ENCODE measurements around the gene HHAT.

HHAT gene

GRCh38 chr1:210500831-210501230, 172.1 kb downstream of the HHAT start:
- DNase-seq: no peak

GRCh38 chr1:210504286-210504685, 175.6 kb downstream of the HHAT start:
- DNase-seq: no peak

- DNase-seq: no peak
Measured at GRCh38 chr1:210505601-210506496, 177.1 kb downstream of the HHAT start.

GRCh38 chr1:210506689-210507088, 178.0 kb downstream of the HHAT start:
- no peak for DNase-seq

- no peak for DNase-seq
Measured at GRCh38 chr1:210516092-210516656, 187.5 kb downstream of the HHAT start.

- no peak for DNase-seq
Measured at GRCh38 chr1:210516697-210517459, 188.2 kb downstream of the HHAT start.

GRCh38 chr1:210523830-210524229, 195.1 kb downstream of the HHAT start:
- no peak for DNase-seq

GRCh38 chr1:210525716-210526454, 197.2 kb downstream of the HHAT start:
- no peak for DNase-seq

- DNase-seq: no peak
Measured at GRCh38 chr1:210527091-210527490, 198.4 kb downstream of the HHAT start.

- no peak for DNase-seq
Measured at GRCh38 chr1:210531475-210532222, 202.9 kb downstream of the HHAT start.

GRCh38 chr1:210532223-210532598, 203.5 kb downstream of the HHAT start:
- DNase-seq: no peak

GRCh38 chr1:210535761-210536160, 207.1 kb downstream of the HHAT start:
- no peak for DNase-seq

- DNase-seq: no peak
Measured at GRCh38 chr1:210536254-210536961, 207.7 kb downstream of the HHAT start.

- DNase-seq: no peak
Measured at GRCh38 chr1:210540288-210540687, 211.6 kb downstream of the HHAT start.

- no peak for DNase-seq
Measured at GRCh38 chr1:210541680-210542358, 213.1 kb downstream of the HHAT start.

- no peak for DNase-seq
Measured at GRCh38 chr1:210551899-210552298, 223.2 kb downstream of the HHAT start.

GRCh38 chr1:210553711-210554110, 225.0 kb downstream of the HHAT start:
- DNase-seq: no peak

GRCh38 chr1:210554382-210554781, 225.7 kb downstream of the HHAT start:
- no peak for DNase-seq

- no peak for DNase-seq
Measured at GRCh38 chr1:210556475-210556874, 227.8 kb downstream of the HHAT start.

- no peak for DNase-seq
Measured at GRCh38 chr1:210557426-210558077, 228.8 kb downstream of the HHAT start.
